Upper lobe of right lung (tissue), 1 donor: Measurements from ENCODE around the gene SFSWAP. TPM values are rescaled to one million over a fixed set of nuclear protein-coding genes. Genes with fewer than 3 reads are reported as not detected.
"Not testable (repeated sequence)": the region's sequence is repeated elsewhere in the genome, so short reads cannot be mapped to it uniquely, and the experiment has no call there.

ENCODE experiments used
- ATAC-seq: fragments of 200-7000 bp; cut with Tn5 transposase; one replicate; pipeline ENCODE4 v1.9.1; 2020; ENCODE audit warnings: mild to moderate bottlenecking, moderate library complexity
- DNase-seq: peaks from one replicate; pipeline ENCODE4 v3.0.0-alpha.2; 2020
- H3K27ac ChIP-seq: fragments of 200-600 bp; one replicate; pipeline ENCODE4 v1.8.0; 2022
- H3K27me3 ChIP-seq: fragments of 200-600 bp; one replicate; pipeline ENCODE4 v1.8.0; 2022; ENCODE audit warnings: mild to moderate bottlenecking
- H3K36me3 ChIP-seq: fragments of 200-600 bp; one replicate; pipeline ENCODE4 v1.8.0; 2022
- H3K4me1 ChIP-seq: fragments of 200-600 bp; one replicate; pipeline ENCODE4 v1.8.0; 2022
- H3K4me3 ChIP-seq: fragments of 200-600 bp; one replicate; pipeline ENCODE4 v1.8.0; 2022; ENCODE audit warnings: mild to moderate bottlenecking
- H3K9me3 ChIP-seq: fragments of 200-600 bp; one replicate; pipeline ENCODE4 v1.8.0; 2022
- intact Hi-C: fragments of 100-400 bp; cut with DNase I; formaldehyde crosslinking; loops from one replicate; pipeline ENCODE4 v1.11.0; 2022
- total RNA-seq: library from RNA; stranded (reverse); fragmentation: NEBNext Ultra II Directional; extraction: Animal tissue kit (Norgen Biotek cat#: 25700); gene quantifications from one replicate; pipeline ENCODE4 v1.2.1, GENCODE V29; 2021
- TF ChIP-seq, protein P1 (sequence below): fragments of 200-600 bp; IDR thresholded peaks from one replicate; pipeline ENCODE4 v1.8.0; 2022; ENCODE audit warnings: antibody characterized with exemption
- donor health status: DM: no; HTN: yes; CAD: no; lungs with severe emphysema.

Gene SFSWAP
- total RNA-seq, 1 donor from 2014 or later, result 51.2 TPM

DNA sequence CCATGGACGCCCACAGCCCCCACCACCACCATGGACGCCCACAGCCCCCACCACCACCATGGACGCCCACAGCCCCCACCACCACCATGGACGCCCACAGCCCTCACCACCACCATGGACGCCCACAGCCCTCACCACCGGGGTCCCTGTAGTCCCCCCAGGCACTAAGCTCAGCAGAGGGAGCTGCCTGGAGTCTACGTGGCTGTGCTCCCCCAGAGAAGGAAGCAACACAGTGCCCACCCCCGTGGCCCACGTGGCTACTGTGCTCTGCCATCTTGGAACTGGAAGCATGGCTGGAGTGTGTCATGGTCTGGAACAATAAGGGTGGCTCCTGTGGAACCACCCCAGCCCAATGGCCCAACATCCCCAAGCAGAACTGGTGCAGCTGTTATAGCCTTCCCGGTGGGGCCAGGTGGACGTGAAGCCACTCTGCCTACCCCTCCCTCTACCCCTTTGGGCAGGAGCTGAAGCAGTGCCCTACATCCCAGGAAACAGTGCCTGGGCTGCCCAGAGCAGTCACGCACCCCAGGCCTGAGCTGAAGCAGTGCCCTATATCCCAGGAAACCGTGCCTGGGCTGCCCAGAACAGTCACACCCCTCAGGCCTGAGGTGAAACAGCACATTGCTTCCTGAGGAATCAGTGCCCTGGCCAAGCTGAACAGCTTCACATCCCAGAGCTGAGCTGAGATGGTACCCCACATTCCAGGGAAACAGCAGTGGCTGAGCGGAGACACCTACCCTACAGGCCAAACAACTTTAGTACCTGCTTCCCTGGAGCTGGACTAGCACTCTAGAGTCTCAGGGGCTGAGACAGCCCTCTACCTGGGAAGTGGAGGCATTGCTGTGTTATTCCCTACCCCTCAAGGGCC, 9.0 kb upstream of the SFSWAP start:
- H3K36me3 ChIP-seq, result no peaks in the 10 kb centered on the region
- TF ChIP-seq, protein P1, sequence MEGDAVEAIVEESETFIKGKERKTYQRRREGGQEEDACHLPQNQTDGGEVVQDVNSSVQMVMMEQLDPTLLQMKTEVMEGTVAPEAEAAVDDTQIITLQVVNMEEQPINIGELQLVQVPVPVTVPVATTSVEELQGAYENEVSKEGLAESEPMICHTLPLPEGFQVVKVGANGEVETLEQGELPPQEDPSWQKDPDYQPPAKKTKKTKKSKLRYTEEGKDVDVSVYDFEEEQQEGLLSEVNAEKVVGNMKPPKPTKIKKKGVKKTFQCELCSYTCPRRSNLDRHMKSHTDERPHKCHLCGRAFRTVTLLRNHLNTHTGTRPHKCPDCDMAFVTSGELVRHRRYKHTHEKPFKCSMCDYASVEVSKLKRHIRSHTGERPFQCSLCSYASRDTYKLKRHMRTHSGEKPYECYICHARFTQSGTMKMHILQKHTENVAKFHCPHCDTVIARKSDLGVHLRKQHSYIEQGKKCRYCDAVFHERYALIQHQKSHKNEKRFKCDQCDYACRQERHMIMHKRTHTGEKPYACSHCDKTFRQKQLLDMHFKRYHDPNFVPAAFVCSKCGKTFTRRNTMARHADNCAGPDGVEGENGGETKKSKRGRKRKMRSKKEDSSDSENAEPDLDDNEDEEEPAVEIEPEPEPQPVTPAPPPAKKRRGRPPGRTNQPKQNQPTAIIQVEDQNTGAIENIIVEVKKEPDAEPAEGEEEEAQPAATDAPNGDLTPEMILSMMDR, result no peak
- intact Hi-C loops, result no loop called here
- DNase-seq (no peak), ATAC-seq (no peak)
- H3K27ac ChIP-seq, result no peak overlapping the region
- H3K27me3 ChIP-seq, result no peaks in the 10 kb centered on the region
- no peaks in the 10 kb centered on the region for H3K4me1 ChIP-seq
- H3K9me3 ChIP-seq, result peaks cover 16% of the 10 kb centered on the region
- H3K4me3 ChIP-seq, result no peak overlapping the region

DNA sequence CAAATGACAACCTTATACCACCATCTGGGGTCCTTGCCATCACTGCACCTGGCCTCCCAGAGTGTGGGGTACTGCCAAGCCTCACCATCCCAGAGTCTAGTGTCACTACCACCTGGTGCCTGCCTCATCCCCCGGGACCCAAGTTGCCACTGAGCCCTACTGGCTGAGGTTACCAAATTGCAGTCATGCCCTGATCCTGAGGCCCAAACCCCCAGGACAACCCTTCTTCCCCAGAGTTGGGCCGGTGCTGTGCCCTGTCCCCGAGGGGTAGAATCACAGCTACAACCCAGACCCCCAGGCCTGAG, 8.4 kb upstream of the SFSWAP start:
- no peak overlapping the region for H3K27ac ChIP-seq
- no peak overlapping the region for H3K4me3 ChIP-seq
- no peaks in the 10 kb centered on the region for H3K36me3 ChIP-seq
- H3K9me3 ChIP-seq, result peaks cover 16% of the 10 kb centered on the region
- intact Hi-C loops, result no loop called here
- H3K27me3 ChIP-seq, result no peaks in the 10 kb centered on the region
- no peaks in the 10 kb centered on the region for H3K4me1 ChIP-seq
- ATAC-seq, result no peak
- TF ChIP-seq, protein P1, result no peak
- no peak for DNase-seq

DNA sequence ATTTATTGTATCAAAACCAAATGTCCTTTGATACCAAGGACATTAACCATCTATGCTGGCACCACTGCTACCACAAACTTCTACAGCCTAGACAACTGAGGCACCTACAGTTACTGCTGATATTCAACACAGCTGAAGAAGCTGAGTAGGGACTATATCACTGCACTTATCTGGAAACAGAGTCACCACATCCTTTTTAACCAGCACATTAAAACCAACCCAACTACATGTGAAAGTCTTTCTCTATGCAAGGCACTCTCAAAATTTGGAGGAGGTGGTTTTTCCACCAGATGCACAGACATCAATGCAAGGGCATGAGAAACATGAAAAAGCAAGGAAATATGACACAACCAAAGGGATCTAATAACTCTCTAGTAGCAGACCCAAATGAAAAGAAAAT, 7.7 kb upstream of the SFSWAP start:
- TF ChIP-seq, protein P1, result no peak
- Histone ChIP-seq H3K27ac (no peak overlapping the region), H3K4me3 (no peak overlapping the region), H3K4me1 (no peaks in the 10 kb centered on the region), H3K9me3 (peaks cover 16% of the 10 kb centered on the region), H3K36me3 (no peaks in the 10 kb centered on the region), H3K27me3 (no peaks in the 10 kb centered on the region)
- intact Hi-C loops, result no loop called here
- DNase-seq (no peak), ATAC-seq (no peak)

DNA sequence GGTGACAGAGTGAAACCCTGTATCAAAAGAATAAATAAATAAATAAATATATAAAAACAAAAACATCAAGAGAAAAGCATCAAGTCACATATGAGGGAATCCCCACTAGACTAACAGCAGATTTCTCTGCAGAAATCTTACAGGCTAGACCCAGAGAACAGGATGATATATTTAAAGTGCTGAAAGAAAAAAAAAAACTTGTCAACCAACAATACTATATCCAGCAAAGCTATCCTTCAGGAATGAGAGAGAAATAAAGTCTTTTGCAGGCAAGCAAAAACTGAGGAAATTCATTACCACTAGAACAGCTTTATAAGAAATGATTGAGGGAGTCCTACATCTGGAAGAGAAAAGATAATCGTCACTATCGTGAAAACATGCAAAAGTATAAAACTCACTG, 6.4 kb upstream of the SFSWAP start:
- ATAC-seq (no peak), DNase-seq (no peak)
- Histone ChIP-seq H3K36me3 (no peaks in the 10 kb centered on the region), H3K4me1 (no peaks in the 10 kb centered on the region), H3K27me3 (no peaks in the 10 kb centered on the region), H3K9me3 (peaks cover 16% of the 10 kb centered on the region), H3K4me3 (no peak overlapping the region), H3K27ac (no peak overlapping the region)
- TF ChIP-seq, protein P1, result no peak
- intact Hi-C loops, result no loop called here

DNA sequence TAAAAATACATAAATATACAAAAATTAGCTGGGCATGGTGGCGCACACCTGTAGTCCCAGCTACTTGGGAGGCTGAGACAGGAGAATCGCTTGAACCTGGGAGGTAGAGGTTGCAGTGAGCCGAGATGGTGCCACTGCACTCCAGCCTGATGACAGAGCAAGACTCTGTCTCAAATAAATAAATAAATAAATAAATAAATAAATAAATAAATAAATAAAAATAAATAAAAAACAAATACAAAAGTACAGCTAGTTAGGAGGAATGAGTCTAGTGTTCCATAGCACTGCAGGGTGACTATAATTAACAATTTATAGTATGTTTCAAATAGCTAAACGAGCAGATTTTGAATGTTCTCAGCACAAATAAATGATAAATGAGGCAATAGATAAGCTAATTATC, 4.2 kb upstream of the SFSWAP start:
- H3K27ac ChIP-seq, DNase-seq, H3K4me3 ChIP-seq, ATAC-seq, H3K4me1 ChIP-seq, H3K36me3 ChIP-seq, intact Hi-C loops, H3K27me3 ChIP-seq: not testable (repeated sequence)
- H3K9me3 ChIP-seq, result peaks cover 16% of the 10 kb centered on the region

DNA sequence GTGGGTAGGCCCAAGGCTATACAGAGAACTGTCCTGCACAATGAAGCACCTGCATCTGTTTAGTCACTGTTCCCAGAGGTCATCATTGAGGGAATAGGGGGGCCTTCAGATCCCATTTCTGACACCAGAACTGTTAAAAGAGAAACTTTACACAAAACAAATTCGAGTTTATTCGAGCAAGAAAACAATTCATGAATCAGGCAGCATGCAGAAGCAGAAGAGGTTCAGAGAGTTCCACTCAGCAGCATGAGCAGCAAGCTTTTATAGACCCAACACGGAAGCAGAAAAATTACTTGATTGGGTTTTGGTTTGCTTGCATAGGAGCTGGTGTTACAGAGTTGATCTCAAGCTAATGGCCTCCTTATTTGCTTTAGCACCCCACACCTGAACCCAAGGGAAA, 1.7 kb upstream of the SFSWAP start:
- no peak for ATAC-seq
- Histone ChIP-seq H3K27ac (no peak overlapping the region), H3K9me3 (peaks cover 8% of the 10 kb centered on the region), H3K4me1 (peaks cover 17% of the 10 kb centered on the region), H3K4me3 (no peak overlapping the region), H3K36me3 (peaks cover 6% of the 10 kb centered on the region), H3K27me3 (no peaks in the 10 kb centered on the region)
- DNase-seq, result no peak
- intact Hi-C loops, result no loop called here
- TF ChIP-seq, protein P1, result no peak
